ENCODE measurements around the gene JADE2. TPM values are rescaled to one million over a fixed set of nuclear protein-coding genes. Genes with fewer than 3 reads are reported as not detected.

Gene JADE2
- total RNA-seq, 1 donor from 2014 or later: 81.3 TPM

GRCh38 chr5:134568761-134569695 lies 43.6 kb downstream of the JADE2 start:
- DNase-seq: no peak
- H3K4me1 Mint-ChIP-seq: peaks cover 12% of the 10 kb centered on the region
- no peaks in the 10 kb centered on the region for H3K9me3 Mint-ChIP-seq
- H3K4me3 Mint-ChIP-seq: no peak overlapping the region
- no peaks in the 10 kb centered on the region for H3K27me3 Mint-ChIP-seq
- peaks cover 55% of the 10 kb centered on the region for H3K36me3 Mint-ChIP-seq (ENCODE audit: low read depth)
- no peak overlapping the region for H3K27ac Mint-ChIP-seq
- intact Hi-C loops (cut with micrococcal nuclease): no loop called here

GRCh38 chr5:134569758-134570364 lies 44.4 kb downstream of the JADE2 start:
- Mint-ChIP-seq H3K27ac (peak overlapping the region; percentile 42), H3K4me1 (peaks cover 12% of the 10 kb centered on the region), H3K4me3 (no peak overlapping the region), H3K27me3 (no peaks in the 10 kb centered on the region), H3K36me3 (ENCODE audit: low read depth) (peaks cover 54% of the 10 kb centered on the region), H3K9me3 (no peaks in the 10 kb centered on the region)
- DNase-seq: no peak
- intact Hi-C loops (cut with micrococcal nuclease): no loop called here

GRCh38 chr5:134570365-134570758 lies 44.9 kb downstream of the JADE2 start:
- H3K27ac Mint-ChIP-seq: peak overlapping the region; percentile 42
- peaks cover 12% of the 10 kb centered on the region for H3K4me1 Mint-ChIP-seq

GRCh38 chr5:134570886-134571285 lies 45.4 kb downstream of the JADE2 start:
- Mint-ChIP-seq H3K27me3 (no peaks in the 10 kb centered on the region), H3K4me1 (peaks cover 12% of the 10 kb centered on the region), H3K4me3 (no peak overlapping the region), H3K36me3 (ENCODE audit: low read depth) (peaks cover 55% of the 10 kb centered on the region), H3K27ac (no peak overlapping the region), H3K9me3 (no peaks in the 10 kb centered on the region)
- DNase-seq: no peak
- intact Hi-C loops (cut with micrococcal nuclease): no loop called here

More at GRCh38 chr5:134570365-134570758, 44.9 kb downstream of the JADE2 start:
- Mint-ChIP-seq H3K36me3 (ENCODE audit: low read depth) (peaks cover 55% of the 10 kb centered on the region), H3K9me3 (no peaks in the 10 kb centered on the region), H3K27me3 (no peaks in the 10 kb centered on the region), H3K4me3 (no peak overlapping the region)
- intact Hi-C loops (cut with micrococcal nuclease): no loop called here
- DNase-seq: no peak

- no peak overlapping the region for H3K4me3 Mint-ChIP-seq
- peaks cover 15% of the 10 kb centered on the region for H3K4me1 Mint-ChIP-seq
- DNase-seq: no peak
- peak overlapping the region; percentile 68 for H3K27ac Mint-ChIP-seq
- H3K9me3 Mint-ChIP-seq: no peaks in the 10 kb centered on the region
- H3K27me3 Mint-ChIP-seq: no peaks in the 10 kb centered on the region
- H3K36me3 Mint-ChIP-seq (ENCODE audit: low read depth): peaks cover 50% of the 10 kb centered on the region
- intact Hi-C loops (cut with micrococcal nuclease): no loop called here
Observed at GRCh38 chr5:134571693-134572405, 46.4 kb downstream of the JADE2 start.

GRCh38 chr5:134572811-134573210 lies 47.3 kb downstream of the JADE2 start:
- peaks cover 48% of the 10 kb centered on the region for H3K36me3 Mint-ChIP-seq (ENCODE audit: low read depth)

GRCh38 chr5:134574521-134574920 lies 49.1 kb downstream of the JADE2 start:
- peaks cover 55% of the 10 kb centered on the region for H3K36me3 Mint-ChIP-seq (ENCODE audit: low read depth)
- intact Hi-C loops (cut with micrococcal nuclease): no loop called here
- H3K27ac Mint-ChIP-seq: no peak overlapping the region
- H3K27me3 Mint-ChIP-seq: no peaks in the 10 kb centered on the region
- peaks cover 8% of the 10 kb centered on the region for H3K4me1 Mint-ChIP-seq
- no peaks in the 10 kb centered on the region for H3K9me3 Mint-ChIP-seq
- DNase-seq: no peak
- H3K4me3 Mint-ChIP-seq: no peak overlapping the region

More at GRCh38 chr5:134572811-134573210, 47.3 kb downstream of the JADE2 start:
- no peak overlapping the region for H3K27ac Mint-ChIP-seq
- DNase-seq: no peak
- H3K9me3 Mint-ChIP-seq: no peaks in the 10 kb centered on the region
- no peak overlapping the region for H3K4me3 Mint-ChIP-seq
- intact Hi-C loops (cut with micrococcal nuclease): no loop called here
- H3K27me3 Mint-ChIP-seq: no peaks in the 10 kb centered on the region
- H3K4me1 Mint-ChIP-seq: peaks cover 12% of the 10 kb centered on the region

GRCh38 chr5:134575316-134575715 lies 49.8 kb downstream of the JADE2 start:
- intact Hi-C loops (cut with micrococcal nuclease): no loop called here
- no peaks in the 10 kb centered on the region for H3K9me3 Mint-ChIP-seq
- H3K36me3 Mint-ChIP-seq (ENCODE audit: low read depth): peaks cover 53% of the 10 kb centered on the region
- no peak overlapping the region for H3K4me3 Mint-ChIP-seq
- H3K4me1 Mint-ChIP-seq: peaks cover 7% of the 10 kb centered on the region
- H3K27me3 Mint-ChIP-seq: no peaks in the 10 kb centered on the region
- DNase-seq: no peak
- no peak overlapping the region for H3K27ac Mint-ChIP-seq

GRCh38 chr5:134576386-134577021 lies 51.0 kb downstream of the JADE2 start:
- no peaks in the 10 kb centered on the region for H3K9me3 Mint-ChIP-seq
- H3K27ac Mint-ChIP-seq: no peak overlapping the region
- H3K4me1 Mint-ChIP-seq: peaks cover 7% of the 10 kb centered on the region
- intact Hi-C loops (cut with micrococcal nuclease): loop anchor here (2.0 kb wide), 1 partner anchor 50 kb away; no protein-coding TSS in a partner anchor
- no peak for DNase-seq
- no peaks in the 10 kb centered on the region for H3K27me3 Mint-ChIP-seq
- peaks cover 51% of the 10 kb centered on the region for H3K36me3 Mint-ChIP-seq (ENCODE audit: low read depth)
- H3K4me3 Mint-ChIP-seq: no peak overlapping the region

GRCh38 chr5:134577022-134577795 lies 51.7 kb downstream of the JADE2 start:
- H3K36me3 Mint-ChIP-seq (ENCODE audit: low read depth): peaks cover 44% of the 10 kb centered on the region

GRCh38 chr5:134577796-134578577 lies 52.5 kb downstream of the JADE2 start:
- H3K27me3 Mint-ChIP-seq: no peaks in the 10 kb centered on the region
- H3K27ac Mint-ChIP-seq: peak overlapping the region; percentile 32

More at GRCh38 chr5:134577022-134577795, 51.7 kb downstream of the JADE2 start:
- Mint-ChIP-seq H3K27me3 (no peaks in the 10 kb centered on the region), H3K27ac (peak overlapping the region; percentile 32), H3K9me3 (no peaks in the 10 kb centered on the region), H3K4me1 (peaks cover 7% of the 10 kb centered on the region), H3K4me3 (no peak overlapping the region)
- DNase-seq: no peak
- intact Hi-C loops (cut with micrococcal nuclease): loop anchor here (2.0 kb wide), 1 partner anchor 50 kb away; no protein-coding TSS in a partner anchor

GRCh38 chr5:134578578-134579283 lies 53.3 kb downstream of the JADE2 start:
- Mint-ChIP-seq H3K4me1 (peaks cover 7% of the 10 kb centered on the region), H3K27me3 (no peaks in the 10 kb centered on the region), H3K9me3 (no peaks in the 10 kb centered on the region), H3K27ac (no peak overlapping the region), H3K4me3 (no peak overlapping the region), H3K36me3 (ENCODE audit: low read depth) (peaks cover 32% of the 10 kb centered on the region)
- DNase-seq: no peak
- intact Hi-C loops (cut with micrococcal nuclease): no loop called here

More at GRCh38 chr5:134577796-134578577, 52.5 kb downstream of the JADE2 start:
- Mint-ChIP-seq H3K4me3 (no peak overlapping the region), H3K9me3 (no peaks in the 10 kb centered on the region), H3K4me1 (peaks cover 7% of the 10 kb centered on the region), H3K36me3 (ENCODE audit: low read depth) (peaks cover 39% of the 10 kb centered on the region)
- intact Hi-C loops (cut with micrococcal nuclease): loop anchor here (2.0 kb wide), 1 partner anchor 51 kb away; no protein-coding TSS in a partner anchor
- DNase-seq: peak; percentile 93

Data from activated CD4-positive, alpha-beta T cell treated with anti-CD3 and anti-CD28 coated beads, Interleukin-2, amount 10 ng/mL, durations not matched to agents 24 days and 14 days (primary cell).